HG02678 (cell line): ENCODE data around the gene TPMT.
A peak's percentile ranks its signal among the peaks of the same experiment; 100 is the strongest.
"Not testable (repeated sequence)": the region's sequence is repeated elsewhere in the genome, so short reads cannot be mapped to it uniquely, and the experiment has no call there.

Experiments used
- ATAC-seq: cut with Tn5 transposase; IDR thresholded peaks from one replicate; pipeline ENCODE4 v1.9.1; 2021; ENCODE audit warnings: mild to moderate bottlenecking, moderate library complexity; ENCODE audit not compliant: unreplicated experiment

The TPMT gene

GRCh38 chr6:18154507-18155149 lies at the start of gene TPMT:
Gene TPMT (minus strand): TSS chr6:18155077. CDS start chr6:18149127, 5,950 bp downstream.
- peak; percentile 53 for ATAC-seq

- ATAC-seq = no peak
Observed at GRCh38 chr6:18203786-18204185, 48.9 kb upstream of the TPMT start.

GRCh38 chr6:18192026-18192425 lies 37.1 kb upstream of the TPMT start:
- no peak for ATAC-seq

GRCh38 chr6:18189196-18189595 lies 34.3 kb upstream of the TPMT start:
- no peak for ATAC-seq

- ATAC-seq = no peak
Observed at GRCh38 chr6:18187701-18188100, 32.8 kb upstream of the TPMT start.

- no peak for ATAC-seq
Observed at GRCh38 chr6:18186540-18187250, 31.8 kb upstream of the TPMT start.

- no peak for ATAC-seq
Observed at GRCh38 chr6:18186033-18186432, 31.2 kb upstream of the TPMT start.

GRCh38 chr6:18185624-18186023 lies 30.7 kb upstream of the TPMT start:
- no peak for ATAC-seq

GRCh38 chr6:18183766-18184165 lies 28.9 kb upstream of the TPMT start:
- ATAC-seq = no peak

- ATAC-seq = no peak
Observed at GRCh38 chr6:18182568-18182967, 27.7 kb upstream of the TPMT start.

GRCh38 chr6:18179770-18180356 lies 25.0 kb upstream of the TPMT start:
- ATAC-seq = no peak

- no peak for ATAC-seq
Observed at GRCh38 chr6:18178960-18179615, 24.2 kb upstream of the TPMT start.

GRCh38 chr6:18177286-18177965 lies 22.5 kb upstream of the TPMT start:
- no peak for ATAC-seq

GRCh38 chr6:18176198-18176597 lies 21.3 kb upstream of the TPMT start:
- ATAC-seq = not testable (repeated sequence)

GRCh38 chr6:18171871-18172270 lies 17.0 kb upstream of the TPMT start:
- no peak for ATAC-seq

- ATAC-seq = no peak
Observed at GRCh38 chr6:18168264-18168663, 13.4 kb upstream of the TPMT start.

GRCh38 chr6:18166312-18167036 lies 11.6 kb upstream of the TPMT start:
- ATAC-seq = no peak

GRCh38 chr6:18165751-18166150 lies 10.9 kb upstream of the TPMT start:
- no peak for ATAC-seq

- no peak for ATAC-seq
Observed at GRCh38 chr6:18162401-18162800, 7.5 kb upstream of the TPMT start.

GRCh38 chr6:18161431-18161830 lies 6.6 kb upstream of the TPMT start:
- no peak for ATAC-seq
